Activated CD8-positive, alpha-beta memory T cell treated with anti-CD3 and anti-CD28 coated beads for 1 hour (primary cell): ENCODE measurements around the gene DENND4C.
"Not testable (repeated sequence)": the region's sequence is repeated elsewhere in the genome, so short reads cannot be mapped to it uniquely, and the experiment has no call there.

Source experiments
- DNase-seq, 2 donors: peaks; one replicate each; pipeline ENCODE4 v3.0.0-alpha.2; 2020; ENCODE audit warnings: low read depth in 1 of 2; ENCODE audit errors: extremely low read depth in 1 of 2

DENND4C gene

DNA sequence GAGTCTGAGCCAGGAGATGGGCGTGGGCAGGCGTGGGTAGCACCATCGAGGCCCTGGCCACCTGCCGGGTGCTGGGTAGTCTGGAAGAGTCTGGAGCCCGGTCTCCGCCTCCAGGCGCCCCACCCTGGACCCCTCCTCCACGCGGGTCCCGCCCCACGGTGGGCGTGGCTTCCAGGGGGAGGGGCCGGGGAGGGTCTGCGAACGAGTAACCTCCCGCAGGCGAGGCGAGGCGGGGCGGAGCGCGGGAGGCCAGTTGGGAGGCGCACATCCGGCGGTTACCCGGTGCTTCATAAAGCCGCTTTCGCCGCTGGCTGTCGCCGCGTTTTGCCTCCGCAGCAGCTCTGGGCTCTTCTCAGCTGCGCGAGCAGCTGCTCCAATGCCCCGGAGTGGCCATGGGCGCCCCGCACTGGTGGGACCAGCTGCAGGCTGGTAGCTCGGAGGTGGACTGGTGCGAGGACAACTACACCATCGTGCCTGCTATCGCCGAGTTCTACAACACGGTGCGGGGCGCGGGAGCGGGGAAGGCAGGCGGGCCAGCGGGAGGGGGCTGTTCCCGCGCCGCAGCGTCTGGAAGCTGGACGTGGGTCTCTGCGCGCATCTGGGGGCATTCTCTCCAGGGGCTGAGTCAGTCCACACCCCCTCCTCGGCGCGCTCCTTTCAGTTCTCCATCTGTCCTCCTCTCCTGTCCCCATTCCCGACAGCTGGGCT is 178.4 kb downstream of the DENND4C start, which contains the start of gene ACER2:
Gene ACER2, plus strand, starts transcription at position 317 of the 708 bp plus-strand sequence. Its CDS starts 76 bp downstream, at position 393.
- peak; percentile 81 to 94 for DNase-seq

DNA sequence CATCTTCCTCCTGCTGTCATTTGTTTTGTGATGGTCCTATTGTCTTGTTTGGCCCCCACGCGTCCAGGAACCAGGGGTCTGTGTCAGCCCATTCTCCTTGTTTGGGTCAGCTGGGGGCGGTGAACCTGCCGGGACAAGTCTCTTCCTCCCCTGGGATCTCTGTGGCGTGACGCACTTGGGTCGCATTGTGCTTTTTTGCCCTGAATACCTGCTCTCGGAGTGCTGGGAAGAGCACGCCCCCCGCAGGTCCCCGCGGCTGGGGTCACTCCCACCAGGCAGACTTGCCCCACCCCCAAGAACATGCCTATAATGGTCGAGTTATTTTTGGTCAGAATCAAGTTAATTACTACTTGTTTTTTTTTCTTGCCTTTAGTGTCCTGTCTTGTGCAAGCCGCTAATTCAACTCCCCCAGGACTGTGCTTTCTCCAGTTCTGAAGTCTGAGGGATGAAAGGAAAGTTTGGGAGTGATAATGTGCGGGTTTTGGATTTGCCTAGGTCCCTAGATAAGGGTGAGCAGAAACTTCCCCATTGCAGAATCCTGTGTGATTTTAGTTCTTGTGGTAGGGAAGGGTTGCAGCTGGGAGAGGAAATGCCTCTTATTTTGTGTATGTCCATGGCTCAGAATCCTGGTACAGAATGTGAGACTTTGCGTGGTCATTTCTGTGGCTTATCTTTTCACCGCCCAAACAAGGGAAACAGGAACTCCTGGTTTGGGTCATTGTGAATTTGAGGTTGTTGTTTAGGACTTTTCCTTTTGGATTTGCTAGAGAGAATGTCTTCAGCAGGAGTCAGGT is 179.1 kb downstream of the DENND4C start:
- DNase-seq: no peak

DNA sequence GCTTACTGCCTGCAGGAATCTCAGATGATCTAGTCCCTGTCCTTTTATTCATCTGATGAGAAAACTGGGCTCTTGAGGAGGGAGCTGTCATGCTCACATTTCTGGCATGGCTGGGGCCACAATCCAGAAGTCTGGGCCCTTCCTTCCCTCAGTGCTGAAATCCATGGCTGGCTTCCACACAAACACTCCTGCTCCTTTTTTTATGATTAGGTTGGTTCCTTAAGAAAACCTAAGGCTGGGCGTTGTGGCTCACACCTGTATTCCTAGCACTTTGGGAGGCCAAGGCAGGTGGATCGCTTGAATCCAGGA is 179.7 kb downstream of the DENND4C start:
- DNase-seq: no peak

DNA sequence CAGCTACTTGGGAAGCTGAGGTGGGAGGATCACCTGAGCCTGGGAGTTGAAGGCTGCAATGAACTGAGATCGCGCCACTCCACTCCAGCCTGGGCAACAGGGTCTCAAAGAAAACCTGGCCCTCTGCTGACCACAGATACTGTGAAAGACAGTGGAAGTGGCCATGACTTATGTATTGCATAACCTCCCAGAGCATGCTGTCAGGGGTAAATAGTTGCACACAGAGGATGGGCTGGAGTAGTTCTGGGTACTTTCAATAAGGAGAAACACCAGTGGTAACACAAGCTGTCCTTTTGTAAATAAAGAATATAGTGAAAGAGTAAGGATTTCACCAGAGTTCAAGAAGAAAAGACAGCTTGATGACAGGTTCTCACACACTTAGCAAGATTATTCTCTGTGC is 180.1 kb downstream of the DENND4C start:
- no peak for DNase-seq

DNA sequence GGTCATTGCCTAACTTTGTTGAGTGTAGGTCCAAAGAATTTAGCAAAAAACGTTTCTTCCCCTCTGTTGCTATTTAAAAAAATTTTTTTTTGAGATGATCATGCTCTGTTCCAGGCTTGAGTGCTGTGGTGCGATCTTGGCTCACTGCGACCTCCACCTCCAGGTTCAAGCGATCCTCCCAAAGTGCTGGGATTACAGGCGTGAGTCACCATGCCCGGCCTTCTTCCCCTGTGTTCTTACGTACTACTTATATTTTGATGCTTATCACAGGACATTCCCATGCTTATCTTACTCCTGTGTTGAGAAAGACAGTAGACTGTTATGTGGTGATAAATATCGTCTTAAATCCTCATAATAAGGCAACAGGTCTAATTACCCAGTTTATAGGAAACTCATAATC is 180.8 kb downstream of the DENND4C start:
- no peak for DNase-seq

DNA sequence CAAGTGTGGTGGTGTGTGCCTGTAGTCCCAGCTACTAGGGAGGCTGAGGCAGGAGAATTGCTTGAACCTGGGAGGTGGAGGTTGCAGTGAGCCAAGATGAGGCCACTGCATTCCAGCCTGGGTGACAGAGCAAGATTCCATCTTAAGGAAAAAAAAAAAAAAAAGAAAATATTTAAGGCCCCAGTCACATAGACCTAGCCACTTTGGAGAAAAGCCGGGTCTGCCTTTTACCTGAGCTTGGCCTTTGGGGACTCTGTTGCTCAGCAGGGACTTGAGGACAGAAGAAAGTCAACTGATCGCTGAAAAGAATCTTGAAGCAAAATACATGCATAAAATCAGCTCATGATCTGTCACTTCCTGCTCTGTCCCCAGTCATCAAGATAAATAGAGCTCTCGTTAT is 183.0 kb downstream of the DENND4C start:
- not testable (repeated sequence) for DNase-seq

DNA sequence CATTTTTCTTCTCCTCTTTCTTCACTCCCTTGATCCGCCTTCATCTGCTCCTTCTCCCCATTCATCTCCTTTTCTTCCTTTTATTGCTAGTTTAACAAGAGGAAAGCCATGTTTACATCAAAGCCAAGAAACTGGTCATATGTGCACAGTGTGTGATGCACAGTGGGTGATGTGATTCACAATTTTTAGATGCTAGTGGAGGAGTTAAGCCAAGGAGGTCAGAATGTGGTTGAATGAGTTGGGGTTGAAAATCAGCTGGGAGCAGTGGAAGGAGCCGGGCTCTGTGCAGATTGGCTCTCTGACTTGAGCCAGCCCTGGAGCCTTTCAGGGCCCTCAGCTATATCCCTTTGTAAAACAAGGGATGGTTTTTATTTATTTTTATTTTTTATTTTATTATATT is 185.7 kb downstream of the DENND4C start:
- DNase-seq: no peak

DNA sequence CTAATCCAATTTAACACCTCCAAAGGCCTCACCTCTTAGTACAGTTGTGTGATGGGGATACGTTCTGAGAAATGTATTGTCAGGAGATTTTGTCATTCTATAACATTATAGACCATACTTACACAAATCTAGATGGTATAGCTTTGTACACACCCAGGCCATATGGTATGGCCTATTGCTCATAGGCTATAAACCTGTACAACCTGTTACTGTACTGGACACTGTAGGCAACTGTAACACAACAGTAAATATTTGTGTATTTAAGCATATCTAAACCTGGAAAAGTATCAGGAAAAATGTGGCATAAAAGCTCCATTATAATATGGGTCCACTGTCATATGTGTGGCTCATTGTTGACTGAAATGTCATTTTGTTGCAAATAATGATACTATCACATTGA is 190.4 kb downstream of the DENND4C start:
- no peak for DNase-seq
